CD4-positive, alpha-beta T cell treated with Interleukin-12 subunit alpha and Interleukin-12 subunit beta, for 1 hour (primary cell): Measurements from ENCODE around the gene NPAS1.

Experiments
- DNase-seq: peaks from one replicate; pipeline ENCODE4 v3.0.0-alpha.2; 2020

The NPAS1 gene

GRCh38 chr19:47082493-47082892 is 62.9 kb downstream of the NPAS1 start:
- no peak for DNase-seq

GRCh38 chr19:47084879-47085439 is 65.3 kb downstream of the NPAS1 start:
- DNase-seq = no peak

GRCh38 chr19:47086280-47086679 is 66.6 kb downstream of the NPAS1 start:
- DNase-seq = no peak

- no peak for DNase-seq
Observed at GRCh38 chr19:47089767-47090350, 70.2 kb downstream of the NPAS1 start.

GRCh38 chr19:47093254-47093653 is 73.6 kb downstream of the NPAS1 start:
- no peak for DNase-seq

GRCh38 chr19:47093841-47094240 is 74.2 kb downstream of the NPAS1 start:
- no peak for DNase-seq

GRCh38 chr19:47094557-47095475 is 75.2 kb downstream of the NPAS1 start:
- DNase-seq = peak; percentile 40
